ENCODE results near the gene SURF6. TPM values are rescaled to one million over a fixed set of nuclear protein-coding genes. Genes with fewer than 3 reads are reported as not detected.
"Not testable (repeated sequence)": the region's sequence is repeated elsewhere in the genome, so short reads cannot be mapped to it uniquely, and the experiment has no call there.

The SURF6 gene
- total RNA-seq, 1 donor from 2014 or later: 23.9 TPM

GRCh38 chr9:133290751-133291302 lies 45.2 kb downstream of the SURF6 start:
- intact Hi-C loops (cut with micrococcal nuclease): no loop called here
- H3K36me3 Mint-ChIP-seq (ENCODE audit: low read depth): no peaks in the 10 kb centered on the region
- ChIA-PET POLR2A (no interaction called here), CTCF (no interaction called here)
- no peaks in the 10 kb centered on the region for H3K4me1 Mint-ChIP-seq
- TF ChIP-seq CTCF (IDR thresholded peaks at IDR 0.05): no peak
- no peak overlapping the region for H3K27ac Mint-ChIP-seq
- peaks cover 35% of the 10 kb centered on the region for H3K9me3 Mint-ChIP-seq
- DNase-seq (no peak), ATAC-seq (ENCODE audit: low read depth) (no peak)
- H3K4me3 Mint-ChIP-seq: no peak overlapping the region
- peaks cover 20% of the 10 kb centered on the region for H3K27me3 Mint-ChIP-seq

GRCh38 chr9:133286523-133286922 lies 49.5 kb downstream of the SURF6 start:
- ChIA-PET POLR2A (no interaction called here), CTCF (no interaction called here)
- intact Hi-C loops (cut with micrococcal nuclease): no loop called here
- no peak overlapping the region for H3K4me3 Mint-ChIP-seq
- H3K9me3 Mint-ChIP-seq: peaks cover 21% of the 10 kb centered on the region
- no peaks in the 10 kb centered on the region for H3K36me3 Mint-ChIP-seq (ENCODE audit: low read depth)
- H3K27ac Mint-ChIP-seq: no peak overlapping the region
- H3K4me1 Mint-ChIP-seq: no peaks in the 10 kb centered on the region
- no peak for DNase-seq
- no peak for TF ChIP-seq CTCF (IDR thresholded peaks at IDR 0.05)
- H3K27me3 Mint-ChIP-seq: no peaks in the 10 kb centered on the region
- no peak for ATAC-seq (ENCODE audit: low read depth)

GRCh38 chr9:133285252-133285775 lies 50.7 kb downstream of the SURF6 start:
- ATAC-seq (ENCODE audit: low read depth) (no peak), DNase-seq (no peak)
- Mint-ChIP-seq H3K27me3 (peaks cover 7% of the 10 kb centered on the region), H3K9me3 (peaks cover 11% of the 10 kb centered on the region), H3K27ac (no peak overlapping the region), H3K4me1 (no peaks in the 10 kb centered on the region), H3K36me3 (ENCODE audit: low read depth) (no peaks in the 10 kb centered on the region), H3K4me3 (no peak overlapping the region)
- CTCF ChIA-PET: no interaction called here
- TF ChIP-seq CTCF (IDR thresholded peaks at IDR 0.05): no peak
- intact Hi-C loops (cut with micrococcal nuclease): no loop called here
- POLR2A ChIA-PET: no interaction called here

GRCh38 chr9:133284362-133284761 lies 51.6 kb downstream of the SURF6 start:
- ChIA-PET CTCF (no interaction called here), POLR2A (no interaction called here)
- Mint-ChIP-seq H3K4me1 (no peaks in the 10 kb centered on the region), H3K9me3 (peaks cover 5% of the 10 kb centered on the region), H3K27ac (no peak overlapping the region), H3K36me3 (ENCODE audit: low read depth) (no peaks in the 10 kb centered on the region), H3K27me3 (peaks cover 14% of the 10 kb centered on the region), H3K4me3 (no peak overlapping the region)
- DNase-seq (no peak), ATAC-seq (ENCODE audit: low read depth) (no peak)
- intact Hi-C loops (cut with micrococcal nuclease): no loop called here
- no peak for TF ChIP-seq CTCF (IDR thresholded peaks at IDR 0.05)

GRCh38 chr9:133283255-133284032 lies 52.5 kb downstream of the SURF6 start:
- peaks cover 14% of the 10 kb centered on the region for H3K27me3 Mint-ChIP-seq
- ATAC-seq (ENCODE audit: low read depth); H3K36me3 Mint-ChIP-seq (ENCODE audit: low read depth); POLR2A ChIA-PET; intact Hi-C loops (cut with micrococcal nuclease); H3K4me1 Mint-ChIP-seq; H3K27ac Mint-ChIP-seq; CTCF ChIA-PET; DNase-seq; H3K9me3 Mint-ChIP-seq; H3K4me3 Mint-ChIP-seq: not testable (repeated sequence)
